HG03064 (cell line): ENCODE measurements around the gene SV2C.
A peak's percentile ranks its signal among the peaks of the same experiment; 100 is the strongest.

Source experiments
- ATAC-seq: cut with Tn5 transposase; IDR thresholded peaks from one replicate; pipeline ENCODE4 v1.9.1; 2021; ENCODE audit warnings: low read depth; ENCODE audit not compliant: unreplicated experiment

SV2C gene

DNA sequence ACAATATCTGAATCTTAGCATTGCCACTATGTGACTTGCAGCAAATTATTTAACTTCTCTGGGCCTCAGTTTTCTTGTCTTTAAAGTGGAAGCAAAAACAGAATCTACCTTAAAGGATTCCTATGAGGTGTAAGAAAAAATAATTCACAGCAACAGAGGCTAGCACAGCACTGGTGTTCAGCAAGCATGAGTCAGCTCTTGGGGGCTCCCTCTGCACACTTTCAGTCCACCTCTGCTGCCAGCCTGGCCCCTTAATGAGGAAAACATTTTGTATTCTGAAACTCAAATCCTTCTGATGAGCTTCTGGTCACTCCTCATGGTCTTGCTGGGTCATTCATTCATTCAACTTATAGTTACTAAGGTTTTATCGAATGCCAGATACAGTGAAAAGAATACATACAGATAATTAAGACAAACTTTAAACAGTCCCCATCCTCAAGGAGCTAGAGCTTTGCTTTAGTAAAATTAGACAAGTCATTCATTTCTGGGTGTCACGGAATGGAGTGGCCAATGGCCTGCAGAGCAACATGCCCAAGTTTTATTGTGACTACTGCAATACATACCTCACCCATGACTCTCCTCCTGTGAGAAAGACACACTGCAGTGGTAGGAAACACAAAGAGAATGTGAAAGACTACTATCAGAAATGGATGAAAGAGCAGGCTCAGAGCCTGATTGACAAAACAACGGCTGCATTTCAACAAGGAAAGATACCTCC, 293.1 kb downstream of the SV2C start:
- ATAC-seq, result no peak

GRCh38 chr5:76376866-76377230, 293.7 kb downstream of the SV2C start:
- ATAC-seq, result no peak

- ATAC-seq, result no peak
Observed at GRCh38 chr5:76378355-76378754, 295.2 kb downstream of the SV2C start.

GRCh38 chr5:76379316-76379715, 296.1 kb downstream of the SV2C start:
- no peak for ATAC-seq

DNA sequence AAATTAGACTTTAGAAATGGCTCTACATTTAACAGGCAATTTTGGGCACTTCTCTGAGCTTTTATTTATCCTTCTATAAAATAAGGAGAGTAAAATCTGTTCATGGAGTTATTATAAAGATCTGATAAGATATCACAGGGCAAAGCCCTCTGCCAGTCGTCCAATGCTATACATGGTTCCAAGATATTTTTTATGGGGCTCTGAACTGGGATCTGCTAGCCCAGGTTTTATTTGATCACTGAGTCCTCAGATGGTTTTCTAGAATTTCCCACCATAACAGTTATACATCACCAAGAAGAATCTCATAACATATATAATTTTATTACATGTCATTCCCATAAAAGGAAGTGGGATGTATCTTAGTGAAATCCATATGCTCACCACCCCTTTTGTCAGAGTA, 296.7 kb downstream of the SV2C start:
- ATAC-seq, result no peak

GRCh38 chr5:76380346-76381066, 297.3 kb downstream of the SV2C start:
- ATAC-seq, result no peak

GRCh38 chr5:76383126-76383832, 300.1 kb downstream of the SV2C start:
- ATAC-seq, result no peak

GRCh38 chr5:76384189-76384588, 301.0 kb downstream of the SV2C start:
- no peak for ATAC-seq

- ATAC-seq, result no peak
Observed at GRCh38 chr5:76384705-76385104, 301.5 kb downstream of the SV2C start.

GRCh38 chr5:76385540-76385939, 302.4 kb downstream of the SV2C start:
- no peak for ATAC-seq

DNA sequence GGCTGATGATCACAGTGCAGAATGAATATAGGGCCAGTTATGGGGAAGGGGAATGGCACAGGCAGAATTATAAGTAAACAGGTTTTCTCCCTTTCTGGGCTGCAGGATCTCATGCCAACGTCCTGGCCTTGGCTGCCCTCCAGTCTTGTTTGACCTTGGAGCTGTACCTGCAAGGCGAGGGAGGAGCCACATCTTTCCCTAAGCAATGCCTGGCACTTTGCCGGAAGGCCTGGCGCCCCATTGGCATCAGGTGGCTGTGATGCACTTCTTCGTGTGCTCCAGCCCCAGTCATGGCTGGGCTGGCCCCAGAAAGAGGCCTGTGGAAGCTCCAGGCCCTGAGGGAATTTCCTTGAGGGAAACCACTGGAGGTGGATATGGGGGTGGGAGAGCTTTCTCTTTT, 303.2 kb downstream of the SV2C start:
- no peak for ATAC-seq

DNA sequence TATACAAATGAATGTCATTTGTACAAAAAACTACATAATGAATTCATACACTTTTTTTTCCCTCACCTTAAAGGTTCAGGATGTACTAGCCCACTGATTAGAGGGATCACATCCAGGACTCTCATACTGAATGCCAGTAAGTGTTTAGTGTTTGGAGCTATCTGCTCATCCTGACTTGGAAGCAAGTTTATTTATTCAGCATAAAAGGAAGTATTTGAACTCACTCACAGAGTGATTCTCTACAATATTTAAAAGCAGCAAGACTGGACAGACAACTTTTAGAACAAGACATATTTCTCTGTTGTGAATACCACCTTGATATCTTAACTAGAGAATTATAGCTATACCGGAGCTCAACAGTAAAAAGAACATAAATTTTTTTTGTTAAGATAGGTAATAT, 305.1 kb downstream of the SV2C start:
- no peak for ATAC-seq

GRCh38 chr5:76388791-76389512, 305.8 kb downstream of the SV2C start:
- no peak for ATAC-seq

DNA sequence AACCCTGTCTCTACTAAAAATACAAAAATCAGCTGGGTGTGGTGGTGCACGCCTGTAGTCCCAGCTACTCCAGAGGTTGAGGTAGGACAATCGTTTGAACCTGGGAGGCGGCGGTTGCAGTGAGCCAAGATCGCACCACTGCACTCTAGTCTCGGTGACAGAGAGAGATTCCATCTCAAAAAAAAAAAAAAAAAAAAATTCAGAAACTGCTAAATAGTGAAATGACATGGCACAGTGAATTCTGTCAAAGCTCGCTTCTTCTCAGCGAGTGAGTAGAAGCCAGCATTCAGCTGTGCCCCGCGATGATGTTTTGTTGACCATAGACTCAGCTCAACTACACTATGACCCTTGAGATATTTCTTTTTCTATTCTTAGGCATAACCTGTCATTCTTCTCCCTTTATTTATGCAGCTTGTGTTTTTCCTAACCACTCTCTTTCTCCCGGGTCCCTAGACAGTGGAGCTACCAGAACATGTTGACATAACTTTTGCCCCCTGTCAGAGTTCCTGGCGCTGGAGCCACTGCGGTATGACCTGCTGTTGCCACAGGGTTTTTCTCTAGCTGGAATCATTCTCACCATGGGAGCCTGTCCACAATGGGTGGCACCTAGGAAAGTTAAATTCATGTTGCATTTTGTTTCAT, 306.5 kb downstream of the SV2C start:
- ATAC-seq, result no peak

DNA sequence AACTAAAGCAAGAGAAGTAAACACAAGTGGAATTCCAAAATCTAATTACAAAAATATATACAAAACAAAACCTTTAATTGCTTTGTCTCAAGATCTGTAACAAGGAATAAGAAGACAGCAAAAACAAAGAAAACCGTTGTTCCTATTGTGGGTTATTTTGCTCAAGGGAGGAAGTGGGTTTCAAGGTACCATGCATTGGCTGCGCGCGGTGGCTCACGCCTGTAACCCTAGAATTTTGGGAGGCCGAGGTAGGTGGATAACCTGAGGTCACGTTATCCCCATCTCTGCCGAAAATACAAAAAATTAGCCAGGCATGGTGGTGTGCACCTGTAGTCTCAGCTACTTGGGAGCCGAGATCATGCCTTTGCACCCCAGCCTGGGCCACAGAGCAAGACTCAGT, 307.8 kb downstream of the SV2C start:
- no peak for ATAC-seq

DNA sequence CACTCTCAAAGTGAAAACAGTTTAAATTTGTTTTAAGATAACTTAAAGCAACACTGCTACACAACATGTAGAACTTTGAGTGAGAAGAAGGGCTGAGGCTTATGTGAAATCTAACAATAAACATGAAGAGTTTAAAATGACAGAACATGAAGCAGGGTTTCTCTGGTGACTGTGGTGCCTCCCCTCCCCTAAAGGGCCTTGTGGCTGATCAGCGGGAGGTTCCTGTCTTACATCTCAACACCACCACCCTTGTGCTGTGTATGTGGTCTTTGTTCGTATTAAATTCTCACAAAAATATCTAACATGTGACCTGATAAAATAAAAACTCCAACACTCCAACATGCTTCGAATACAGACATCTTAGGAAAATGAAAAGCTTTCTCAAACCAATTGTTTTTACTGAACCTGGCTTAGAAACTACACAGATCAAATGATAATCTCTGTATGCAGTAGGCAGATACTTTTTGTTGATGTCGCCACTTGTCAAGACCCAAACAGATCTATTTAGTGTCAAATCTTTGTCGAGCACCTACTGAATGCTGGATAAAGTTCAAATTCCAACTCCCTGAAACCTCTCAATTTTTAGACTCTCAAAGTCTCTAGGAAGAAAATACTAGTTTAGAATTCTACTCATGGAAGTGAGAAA, 310.0 kb downstream of the SV2C start:
- ATAC-seq, result no peak

DNA sequence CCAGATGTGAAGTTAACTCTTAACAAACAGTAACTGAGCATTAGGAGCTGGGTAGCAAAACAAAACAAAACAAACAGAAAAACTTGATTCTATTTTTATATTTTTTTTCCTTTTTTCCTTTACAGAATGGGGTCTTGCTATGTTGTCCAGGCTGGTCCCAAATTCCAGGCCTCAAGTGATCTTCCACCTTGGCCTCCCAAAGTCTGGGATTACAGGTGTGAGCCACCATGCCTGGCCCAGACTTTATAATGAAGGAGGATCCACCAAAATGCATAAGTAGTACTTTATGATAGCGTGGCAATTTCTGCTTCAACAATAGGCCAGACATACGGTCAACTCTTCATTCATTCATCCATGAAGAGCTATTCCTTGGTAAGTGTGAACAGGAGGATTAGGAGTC, 314.0 kb downstream of the SV2C start:
- ATAC-seq, result no peak

- ATAC-seq, result no peak
Observed at GRCh38 chr5:76399268-76399667, 316.1 kb downstream of the SV2C start.

- no peak for ATAC-seq
Observed at GRCh38 chr5:76400466-76400865, 317.3 kb downstream of the SV2C start.

DNA sequence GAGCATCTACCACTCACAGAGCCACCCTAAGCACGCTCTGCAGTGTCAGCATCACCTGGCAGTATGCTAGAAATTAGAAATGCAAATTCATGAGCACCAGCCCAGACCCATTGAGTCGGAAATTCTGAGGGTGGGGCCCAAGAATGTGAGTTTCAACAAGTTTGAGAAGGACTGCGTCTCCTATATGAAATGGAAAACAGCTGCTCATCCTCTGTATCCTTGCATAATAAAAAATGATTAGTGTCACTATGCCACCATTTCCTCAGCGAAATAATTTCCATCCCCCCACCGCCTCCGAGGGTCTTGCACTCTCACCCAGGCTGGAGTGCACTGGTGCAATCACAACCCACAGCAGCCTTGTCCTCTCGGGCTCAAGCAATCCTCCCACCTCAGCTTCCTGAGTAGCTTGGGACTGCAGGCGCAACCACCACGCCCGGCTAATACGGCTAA, 318.6 kb downstream of the SV2C start:
- ATAC-seq, result peak; percentile 26
